OCI-LY1 (cell line): ENCODE results near the gene TIMM13.

Experiments used
- CTCF ChIP-seq: fragments of 200-600 bp; sonication (generic), shearing (Covaris generic); IDR thresholded peaks from 2 replicates; pipeline ENCODE4 v1.5.1; 2017; ENCODE audit warnings: mild to moderate bottlenecking, antibody characterized with exemption, low read length, moderate library complexity, mixed read lengths
- EZH2 ChIP-seq: fragments of 200-600 bp; sonication (generic), shearing (Covaris generic); IDR thresholded peaks from 2 replicates; pipeline ENCODE4 v1.8.0; 2017; ENCODE audit warnings: borderline replicate concordance, mixed run types, mild to moderate bottlenecking, antibody characterized with exemption, low read length, moderate library complexity, mixed read lengths

- TF ChIP-seq CTCF: no peak
- TF ChIP-seq EZH2: no peak
Observed at GRCh38 chr19:2424686-2425621, 2.4 kb downstream of the TIMM13 start.
